HEK293 (cell line): Measurements from ENCODE around the gene HOXA10.

Experiments
- CTCF ChIA-PET: fragments of 350-600 bp; formaldehyde crosslinking; extraction: SDS; loops from one replicate; lab custom pipeline; 2021; ENCODE audit warnings: antibody characterized with exemption; lab: Yijun Ruan, JAX
- POLR2A ChIA-PET: fragments of 300-600 bp; formaldehyde crosslinking; extraction: SDS; loops from one replicate; lab custom pipeline; 2020; ENCODE audit warnings: antibody characterized with exemption, inconsistent platforms; lab: Yijun Ruan, JAX
- H3K27ac ChIP-seq: fragments of 200-500 bp; sonication (Bioruptor generic); 2 replicates; pipeline ENCODE4 v1.5.1; 2014; ENCODE audit warnings: low read depth, low read length, control low read depth, inconsistent platforms; ENCODE audit errors: extremely low read depth
- H3K36me3 ChIP-seq, 2 experiments: fragments of 200-500 bp in 1 of 2; sonication (Bioruptor generic) in 1 of 2; 1 replicate in 1 of 2; 2 replicates in 1 of 2; pipeline ENCODE4 v1.5.1; 2014 to 2017; ENCODE audit warnings: inconsistent platforms in 2 of 2, low read length in 2 of 2; ENCODE audit not compliant: control insufficient read depth in 2 of 2, insufficient read depth in 1 of 2
- H3K4me1 ChIP-seq: fragments of 200-500 bp; sonication (Bioruptor generic); 2 replicates; pipeline ENCODE4 v1.5.1; 2014; ENCODE audit warnings: mild to moderate bottlenecking, low read length, inconsistent platforms; ENCODE audit not compliant: control insufficient read depth, insufficient read depth
- H3K4me3 ChIP-seq: 2 replicates; pipeline ENCODE4 v1.5.1; 2011; ENCODE audit warnings: low read depth, mild to moderate bottlenecking, control low read depth, low read length, moderate library complexity
- H3K9me3 ChIP-seq: fragments of 200-500 bp; sonication (Bioruptor generic); 2 replicates; pipeline ENCODE4 v1.5.1; 2014; ENCODE audit warnings: low read depth, low read length, inconsistent platforms; ENCODE audit not compliant: control insufficient read depth, insufficient read depth
- GLI2 ChIP-seq: fragments of 450-650 bp; formaldehyde crosslinking; IDR thresholded peaks from 2 replicates; pipeline ENCODE4; 2017; ENCODE audit warnings: missing biosample characterization, missing genetic modification characterization, low read depth, borderline replicate concordance
- GLIS2 ChIP-seq: fragments of 450-650 bp; formaldehyde crosslinking; IDR thresholded peaks from 2 replicates; pipeline ENCODE4 v1.5.1; 2016; ENCODE audit warnings: missing biosample characterization, missing genetic modification characterization
- KLF8 ChIP-seq: fragments of 450-650 bp; formaldehyde crosslinking; IDR thresholded peaks from 2 replicates; pipeline ENCODE4 v1.5.1; 2016; ENCODE audit warnings: missing biosample characterization, missing genetic modification characterization
- KLF9 ChIP-seq: fragments of 450-650 bp; formaldehyde crosslinking; IDR thresholded peaks from 2 replicates; pipeline ENCODE4 v1.5.1; 2016; ENCODE audit warnings: missing biosample characterization, missing genetic modification characterization, low read depth
- RBAK ChIP-seq: fragments of 450-650 bp; formaldehyde crosslinking; IDR thresholded peaks from 2 replicates; pipeline ENCODE4 v1.5.1; 2016; ENCODE audit warnings: missing biosample characterization, missing genetic modification characterization
- SP3 ChIP-seq: fragments of 450-650 bp; formaldehyde crosslinking; IDR thresholded peaks from 2 replicates; pipeline ENCODE4 v1.5.1; 2016; ENCODE audit warnings: missing biosample characterization, missing genetic modification characterization
- ZBTB20 ChIP-seq: fragments of 450-650 bp; formaldehyde crosslinking; IDR thresholded peaks from 2 replicates; pipeline ENCODE4 v1.5.1; 2016; ENCODE audit warnings: missing biosample characterization, missing genetic modification characterization
- ZBTB48 ChIP-seq: fragments of 450-650 bp; formaldehyde crosslinking; IDR thresholded peaks from 2 replicates; pipeline ENCODE4 v1.5.1; 2016; ENCODE audit warnings: missing biosample characterization, missing genetic modification characterization
- ZNF311 ChIP-seq: fragments of 450-650 bp; formaldehyde crosslinking; IDR thresholded peaks from 2 replicates; pipeline ENCODE4 v1.5.1; 2017; ENCODE audit warnings: missing biosample characterization, missing genetic modification characterization, borderline replicate concordance
- ZNF335 ChIP-seq: fragments of 450-650 bp; formaldehyde crosslinking; conservative IDR thresholded peaks from 2 replicates; pipeline ENCODE4 v1.5.1; 2016; ENCODE audit warnings: missing biosample characterization, missing genetic modification characterization
- ZNF341 ChIP-seq: fragments of 450-650 bp; formaldehyde crosslinking; IDR thresholded peaks from 2 replicates; pipeline ENCODE4; 2016; ENCODE audit warnings: low read depth, missing biosample characterization, missing genetic modification characterization
- ZNF394 ChIP-seq: fragments of 450-650 bp; formaldehyde crosslinking; IDR thresholded peaks from 2 replicates; pipeline ENCODE4 v1.5.1; 2016; ENCODE audit warnings: missing biosample characterization, missing genetic modification characterization, mild to moderate bottlenecking, moderate library complexity, borderline replicate concordance
- ZNF600 ChIP-seq: fragments of 450-650 bp; formaldehyde crosslinking; IDR thresholded peaks from 2 replicates; pipeline ENCODE4 v1.5.1; 2016; ENCODE audit warnings: missing biosample characterization, missing genetic modification characterization
- ZNF660 ChIP-seq: fragments of 450-650 bp; IDR thresholded peaks from 2 replicates; pipeline ENCODE4 v1.5.1; 2018; ENCODE audit warnings: missing biosample characterization, mild to moderate bottlenecking, missing genetic modification characterization
- ZNF677 ChIP-seq: fragments of 450-650 bp; IDR thresholded peaks from 2 replicates; pipeline ENCODE4 v1.5.0; 2018; ENCODE audit warnings: missing biosample characterization, mild to moderate bottlenecking, missing genetic modification characterization, moderate library complexity
- ZNF76 ChIP-seq: fragments of 450-650 bp; formaldehyde crosslinking; IDR thresholded peaks from 2 replicates; pipeline ENCODE4; 2016; ENCODE audit warnings: low read depth, missing biosample characterization, missing genetic modification characterization, borderline replicate concordance
- TF ChIP-seq, protein P1 (sequence below): fragments of 450-650 bp; formaldehyde crosslinking; IDR thresholded peaks from 2 replicates; pipeline ENCODE4 v1.5.1; 2016; ENCODE audit warnings: missing biosample characterization, missing genetic modification characterization
- TF ChIP-seq, protein P2 (sequence below): sonication (generic); formaldehyde crosslinking; IDR thresholded peaks from 2 replicates; pipeline ENCODE4 v1.8.1; 2022; ENCODE audit warnings: mild to moderate bottlenecking, moderate library complexity, missing genetic modification reagents
- TF ChIP-seq, protein P3 (sequence below): fragments of 450-650 bp; formaldehyde crosslinking; optimal IDR thresholded peaks from 2 replicates; pipeline ENCODE3; 2016; ENCODE audit warnings: missing biosample characterization, mild to moderate bottlenecking, missing genetic modification characterization

HOXA10 gene

DNA sequence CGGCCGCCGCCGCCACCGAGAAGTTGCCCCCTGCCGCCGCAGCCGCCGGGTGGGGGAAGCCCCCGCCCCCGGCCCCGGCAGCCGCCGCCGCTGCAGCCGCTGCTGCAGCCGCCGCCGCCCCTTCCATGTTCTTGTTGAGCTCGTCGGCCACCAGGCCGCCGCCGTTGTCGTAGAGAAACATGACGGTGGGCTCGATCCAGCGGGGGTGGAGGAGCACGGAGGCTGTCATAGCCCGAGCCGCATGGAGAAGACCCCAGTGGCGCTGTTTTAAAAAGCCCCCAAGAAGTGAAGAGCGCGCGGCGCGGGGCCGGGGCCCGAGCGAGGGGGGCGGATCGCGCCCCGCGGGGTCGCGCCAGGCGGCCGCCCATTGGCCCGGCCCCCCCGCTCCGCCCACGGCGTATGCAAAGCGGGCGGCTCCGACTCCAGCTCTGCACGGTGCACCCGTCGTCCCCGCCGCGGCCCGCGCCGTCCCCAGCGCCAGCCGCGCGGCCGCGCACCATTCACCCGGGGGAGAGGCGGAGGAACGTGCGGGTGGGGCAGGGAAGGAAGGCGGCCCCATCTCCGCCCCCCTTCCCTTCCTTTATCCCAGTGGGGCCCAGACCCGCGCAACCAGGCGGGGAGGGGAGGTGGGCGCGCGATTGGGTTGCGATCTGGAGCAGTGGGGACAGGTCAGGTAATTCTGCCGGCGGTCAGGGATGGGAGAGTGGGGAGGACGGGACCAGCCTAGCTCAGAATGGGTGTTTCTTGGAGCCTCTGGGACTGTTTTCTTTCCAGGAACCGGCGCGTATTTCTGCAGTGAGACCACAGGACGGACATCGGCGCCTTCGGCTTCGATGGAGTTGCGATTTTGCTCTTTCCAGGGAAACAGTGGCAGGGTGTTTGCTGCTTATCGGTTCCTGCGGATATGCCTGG is 26.0 kb upstream of the HOXA10 start, which contains the start of gene HOXA13 (continued):
- no peak for TF ChIP-seq ZNF311 (tag by site-specific recombination)
- TF ChIP-seq, protein P1, sequence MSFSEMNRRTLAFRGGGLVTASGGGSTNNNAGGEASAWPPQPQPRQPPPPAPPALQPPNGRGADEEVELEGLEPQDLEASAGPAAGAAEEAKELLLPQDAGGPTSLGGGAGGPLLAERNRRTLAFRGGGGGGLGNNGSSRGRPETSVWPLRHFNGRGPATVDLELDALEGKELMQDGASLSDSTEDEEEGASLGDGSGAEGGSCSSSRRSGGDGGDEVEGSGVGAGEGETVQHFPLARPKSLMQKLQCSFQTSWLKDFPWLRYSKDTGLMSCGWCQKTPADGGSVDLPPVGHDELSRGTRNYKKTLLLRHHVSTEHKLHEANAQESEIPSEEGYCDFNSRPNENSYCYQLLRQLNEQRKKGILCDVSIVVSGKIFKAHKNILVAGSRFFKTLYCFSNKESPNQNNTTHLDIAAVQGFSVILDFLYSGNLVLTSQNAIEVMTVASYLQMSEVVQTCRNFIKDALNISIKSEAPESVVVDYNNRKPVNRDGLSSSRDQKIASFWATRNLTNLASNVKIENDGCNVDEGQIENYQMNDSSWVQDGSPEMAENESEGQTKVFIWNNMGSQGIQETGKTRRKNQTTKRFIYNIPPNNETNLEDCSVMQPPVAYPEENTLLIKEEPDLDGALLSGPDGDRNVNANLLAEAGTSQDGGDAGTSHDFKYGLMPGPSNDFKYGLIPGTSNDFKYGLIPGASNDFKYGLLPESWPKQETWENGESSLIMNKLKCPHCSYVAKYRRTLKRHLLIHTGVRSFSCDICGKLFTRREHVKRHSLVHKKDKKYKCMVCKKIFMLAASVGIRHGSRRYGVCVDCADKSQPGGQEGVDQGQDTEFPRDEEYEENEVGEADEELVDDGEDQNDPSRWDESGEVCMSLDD (tag by site-specific recombination) = no peak
- peak; percentile 72 for TF ChIP-seq KLF9 (tag by site-specific recombination)
- peak; percentile 93 for TF ChIP-seq KLF8
- TF ChIP-seq, all 188 proteins: peak for 39

DNA sequence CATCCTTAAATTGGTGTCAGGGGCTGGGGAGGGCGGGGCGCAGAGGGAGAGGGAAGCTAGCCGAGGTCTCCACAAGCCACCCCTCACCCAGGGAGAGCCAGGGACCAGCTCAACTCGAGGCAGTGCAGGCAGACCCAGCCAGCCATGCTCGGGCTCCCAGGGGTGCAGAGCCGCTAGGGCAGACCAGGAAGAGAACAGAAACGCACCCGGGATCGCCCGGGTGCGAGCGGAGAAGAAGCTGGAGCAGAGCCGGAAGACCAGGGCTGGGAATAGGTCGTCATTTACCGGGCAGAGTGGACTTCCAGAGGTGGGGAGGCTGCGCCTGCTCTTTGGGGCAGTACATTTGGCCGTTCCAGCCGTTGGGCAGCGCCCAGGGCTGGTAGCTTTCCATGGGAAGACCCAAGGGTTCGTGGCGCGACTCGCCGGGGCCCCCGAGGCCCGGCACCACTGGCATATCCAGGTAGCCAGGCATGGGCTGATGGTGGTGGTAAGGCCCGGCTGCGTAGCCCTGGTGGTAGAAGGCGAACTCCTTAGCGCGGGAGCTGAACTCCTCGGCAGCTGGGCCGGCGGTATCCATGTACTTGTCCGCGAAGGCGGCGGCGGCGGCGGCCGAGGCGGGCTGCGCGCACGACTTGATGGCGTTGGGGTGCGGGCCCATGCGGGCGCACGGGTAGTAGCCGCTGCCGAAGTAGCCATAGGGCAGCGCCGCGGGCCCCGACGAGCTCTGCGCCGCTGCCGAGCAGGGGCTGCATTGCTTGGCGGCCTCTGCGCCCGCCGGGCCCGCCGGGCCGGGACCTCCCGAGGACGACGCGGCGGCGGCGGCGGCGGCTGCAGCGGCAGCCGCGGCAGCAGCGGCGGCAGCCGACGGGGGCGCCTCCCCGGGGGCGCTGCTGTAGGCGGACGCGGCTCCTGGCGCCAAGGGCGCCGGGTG is 25.0 kb upstream of the HOXA10 start:
- Histone ChIP-seq H3K36me3 (peaks cover 4 to 8% of the 10 kb centered on the region in 2 experiments; a peak in 2 of 3 replicates), H3K9me3 (no peaks in the 10 kb centered on the region), H3K4me1 (peaks cover 17% of the 10 kb centered on the region), H3K4me3 (peak overlapping the region; percentile 89), H3K27ac (peak overlapping the region; percentile 92)
- ChIA-PET CTCF (interaction anchor here (0.5 to 3.0 kb wide), 15 partner anchors 9 to 897 kb away, joined by 3 to 12 read pairs (median 4); no protein-coding TSS in a partner anchor), POLR2A (interaction anchor here (0.6 to 3.7 kb wide), 14 partner anchors 9 to 1269 kb away, joined by 3 to 36 read pairs (median 4); partner anchors contain the start of genes HIBADH and HOXA11)
- TF ChIP-seq ZNF335 (peak; percentile 82), ZNF660 (tag by site-specific recombination) (0 out of 2 replicates have a peak, but pooled peaks have one; percentile 10), GLI2 (tag by site-specific recombination) (no peak), GLIS2 (tag by site-specific recombination) (0 out of 2 replicates have a peak, but pooled peaks have one; percentile 12), RBAK (no peak), ZNF76 (0 out of 2 replicates have a peak, but pooled peaks have one; percentile 26), ZNF341 (tag by site-specific recombination) (peak; percentile 69; the same call in 1 of the 2 replicates), ZBTB48 (tag by site-specific recombination) (peak; percentile 75), ZNF394 (tag by site-specific recombination) (no peak), ZNF677 (0 out of 2 replicates have a peak, but pooled peaks have one; percentile 6), ZBTB20 (tag by site-specific recombination) (peak; percentile 86; the same call in 1 of the 2 replicates), ZNF600 (peak; percentile 56; the same call in 1 of the 2 replicates), SP3 (0 out of 2 replicates have a peak, but pooled peaks have one; percentile 4)
- TF ChIP-seq, protein P2, sequence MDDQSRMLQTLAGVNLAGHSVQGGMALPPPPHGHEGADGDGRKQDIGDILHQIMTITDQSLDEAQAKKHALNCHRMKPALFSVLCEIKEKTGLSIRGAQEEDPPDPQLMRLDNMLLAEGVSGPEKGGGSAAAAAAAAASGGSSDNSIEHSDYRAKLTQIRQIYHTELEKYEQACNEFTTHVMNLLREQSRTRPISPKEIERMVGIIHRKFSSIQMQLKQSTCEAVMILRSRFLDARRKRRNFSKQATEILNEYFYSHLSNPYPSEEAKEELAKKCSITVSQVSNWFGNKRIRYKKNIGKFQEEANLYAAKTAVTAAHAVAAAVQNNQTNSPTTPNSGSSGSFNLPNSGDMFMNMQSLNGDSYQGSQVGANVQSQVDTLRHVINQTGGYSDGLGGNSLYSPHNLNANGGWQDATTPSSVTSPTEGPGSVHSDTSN (CRISPR knock-in tag) = peak; percentile 50
- TF ChIP-seq, protein P3, sequence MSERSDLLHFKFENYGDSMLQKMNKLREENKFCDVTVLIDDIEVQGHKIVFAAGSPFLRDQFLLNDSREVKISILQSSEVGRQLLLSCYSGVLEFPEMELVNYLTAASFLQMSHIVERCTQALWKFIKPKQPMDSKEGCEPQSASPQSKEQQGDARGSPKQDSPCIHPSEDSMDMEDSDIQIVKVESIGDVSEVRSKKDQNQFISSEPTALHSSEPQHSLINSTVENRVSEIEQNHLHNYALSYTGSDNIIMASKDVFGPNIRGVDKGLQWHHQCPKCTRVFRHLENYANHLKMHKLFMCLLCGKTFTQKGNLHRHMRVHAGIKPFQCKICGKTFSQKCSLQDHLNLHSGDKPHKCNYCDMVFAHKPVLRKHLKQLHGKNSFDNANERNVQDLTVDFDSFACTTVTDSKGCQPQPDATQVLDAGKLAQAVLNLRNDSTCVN (tag by site-specific recombination) = peak; percentile 81
